ENCODE data around the gene GTF3C4. TPM values are rescaled to one million over a fixed set of nuclear protein-coding genes. Genes with fewer than 3 reads are reported as not detected.

GTF3C4 gene
- total and polyA plus RNA-seq, 12 donors = 1.2 to 12.0 (median 9.8) TPM

DNA sequence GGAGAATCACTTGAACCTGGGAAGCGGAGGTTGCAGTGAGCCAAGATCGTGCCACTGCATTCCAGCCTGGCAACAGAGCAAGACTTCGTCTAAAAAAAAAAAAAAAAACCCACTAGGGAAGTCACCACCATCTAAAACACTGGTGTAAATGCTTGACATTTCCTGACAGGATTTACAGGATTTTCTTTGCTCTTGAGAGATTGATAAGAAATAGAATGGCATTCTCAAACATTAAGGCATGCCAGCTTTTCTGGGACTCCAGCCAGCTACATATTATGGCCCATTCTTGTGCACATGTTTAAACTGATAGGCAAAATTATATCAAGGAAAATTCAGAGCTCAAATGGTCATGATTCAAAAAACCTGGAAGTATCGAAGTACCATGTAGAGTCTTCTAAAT is 28.7 kb downstream of the GTF3C4 start:
- Histone ChIP-seq H3K4me3 (no peak overlapping the region), H3K36me3 (no peaks in the 10 kb centered on the region), H3K9me3 (peaks cover 0 to 32% (median 18%) of the 10 kb centered on the region in 11 donors), H3K27ac (no peak overlapping the region), H3K27me3 (no peaks in the 10 kb centered on the region), H3K4me1 (no peaks in the 10 kb centered on the region)
- ATAC-seq (no peak), DNase-seq (no peak)
- intact Hi-C loops (cut with DNase I) = loop anchor here in 3 of 10 donors (10.0 kb wide), 1 partner anchor 96 kb away; no protein-coding TSS in a partner anchor
- TF ChIP-seq CTCF (IDR thresholded peaks at IDR 0.05) = no peak
- WGBS, 2 donors = 25 to 36% methylated on average over 4 of the region's 4 CpGs

GRCh38 chr9:132699956-132700355 is 29.7 kb downstream of the GTF3C4 start:
- Histone ChIP-seq H3K4me1 (no peaks in the 10 kb centered on the region), H3K27ac (no peak overlapping the region), H3K27me3 (peaks cover 0 to 2% (median 0%) of the 10 kb centered on the region in 7 donors), H3K9me3 (peaks cover 0 to 32% (median 18%) of the 10 kb centered on the region in 11 donors), H3K36me3 (no peaks in the 10 kb centered on the region), H3K4me3 (no peak overlapping the region)
- intact Hi-C loops (cut with DNase I) = loop anchor here in 3 of 10 donors (10.0 kb wide), 1 partner anchor 95 kb away; no protein-coding TSS in a partner anchor
- no peak for TF ChIP-seq CTCF (IDR thresholded peaks at IDR 0.05)
- ATAC-seq (no peak), DNase-seq (no peak)
- 39 to 48% methylated on average over 1 of the region's 1 CpG for WGBS, 2 donors

- no peak overlapping the region for H3K27ac ChIP-seq
- intact Hi-C loops (cut with DNase I) = no loop called here
- H3K27me3 ChIP-seq = peaks cover 0 to 11% (median 6%) of the 10 kb centered on the region in 7 donors
- no peaks in the 10 kb centered on the region for H3K36me3 ChIP-seq
- WGBS, 2 donors = 4 to 45% methylated on average over 1 of the region's 1 CpG
- DNase-seq = no peak
- no peak overlapping the region for H3K4me3 ChIP-seq
- H3K9me3 ChIP-seq = peaks cover 0 to 19% (median 10%) of the 10 kb centered on the region in 11 donors
- no peaks in the 10 kb centered on the region for H3K4me1 ChIP-seq
- TF ChIP-seq CTCF (IDR thresholded peaks at IDR 0.05) = no peak
- ATAC-seq = no peak
These were observed 32.0 kb downstream of the GTF3C4 start for GRCh38 chr9:132702254-132702653.

GRCh38 chr9:132703336-132703735 is 33.1 kb downstream of the GTF3C4 start:
- Histone ChIP-seq H3K27ac (no peak overlapping the region), H3K36me3 (no peaks in the 10 kb centered on the region), H3K4me1 (no peaks in the 10 kb centered on the region), H3K9me3 (peaks cover 0 to 8% (median 0%) of the 10 kb centered on the region in 11 donors), H3K27me3 (peaks cover 0 to 11% (median 6%) of the 10 kb centered on the region in 7 donors), H3K4me3 (no peak overlapping the region)
- 41 to 45% methylated on average over 2 of the region's 2 CpGs for WGBS, 2 donors
- intact Hi-C loops (cut with DNase I) = no loop called here
- DNase-seq = no peak
- TF ChIP-seq CTCF (IDR thresholded peaks at IDR 0.05) = no peak
- no peak for ATAC-seq
